HepG2 (cell line): Measurements from ENCODE around the gene ITGA7. TPM values are rescaled to one million over a fixed set of nuclear protein-coding genes. Genes with fewer than 3 reads are reported as not detected.

Experiments
- ATAC-seq: fragments of 200-7000 bp; cut with Tn5 transposase; 3 replicates; pipeline ENCODE4 v1.9.1; 2020; ENCODE audit warnings: mild to moderate bottlenecking, moderate library complexity
- BruUV-seq: library from RNA; stranded (reverse); fragments of 400-500 nt; replicated peaks from 2 replicates; lab custom pipeline; 2021; lab: Mats Ljungman, UMichigan
- CTCF ChIA-PET: fragments of 300-600 bp; formaldehyde crosslinking; extraction: SDS; loops from one replicate; lab custom pipeline; 2021; ENCODE audit warnings: low total read pairs, inconsistent platforms, low intra/inter-chr PET ratio; lab: Yijun Ruan, JAX
- POLR2A ChIA-PET: fragments of 350-600 bp; sonication (Branson Sonifier 250); formaldehyde crosslinking; loops from one replicate; lab custom pipeline; 2020; ENCODE audit warnings: antibody characterized with exemption, inconsistent platforms; lab: Yijun Ruan, JAX
- DNase-seq: peaks from one replicate; pipeline ENCODE4 v3.0.0-alpha.2; 2015; ENCODE audit warnings: low spot score
- FAIRE-seq: peaks from 3 replicates; lab custom pipeline; 2011; peaks lifted over from hg19 to GRCh38; lab: Jason Lieb, UNC
- H2AFZ ChIP-seq: one replicate; pipeline ENCODE4 v1.6.1; 2011; ENCODE audit warnings: low read length, inconsistent platforms
- H3K27ac ChIP-seq: fragments of 300-600 bp; 3 replicates; pipeline ENCODE4 v1.8.0; 2011; ENCODE audit warnings: mixed run types, mild to moderate bottlenecking, mixed read lengths, low read length, inconsistent platforms; ENCODE audit not compliant: insufficient read depth; ENCODE audit errors: extremely low read length
- H3K27me3 ChIP-seq, 2 experiments: fragments of 200-600 bp in 1 of 2; 2 replicates in 1 of 2; 3 replicates in 1 of 2; pipeline versions ENCODE4 v1.6.0 to v1.8.0; 2011; ENCODE audit warnings: low read length in 2 of 2, mild to moderate bottlenecking in 2 of 2, moderate library complexity in 2 of 2, inconsistent platforms in 1 of 2; ENCODE audit not compliant: insufficient read depth in 2 of 2, control insufficient read depth in 1 of 2
- H3K36me3 ChIP-seq, 2 experiments: fragments of 200-600 bp in 1 of 2; replicated peaks in 1 of 2; 2 replicates in 1 of 2; 3 replicates in 1 of 2; pipeline versions ENCODE4 v1.5.1 to v1.8.0; 2011; ENCODE audit warnings: low read length in 2 of 2, inconsistent platforms in 1 of 2; ENCODE audit not compliant: insufficient read depth in 2 of 2, control insufficient read depth in 1 of 2
- H3K4me1 ChIP-seq: 2 replicates; pipeline ENCODE4 v1.5.1; 2012; ENCODE audit warnings: low read length, inconsistent platforms; ENCODE audit not compliant: insufficient read depth
- H3K4me2 ChIP-seq: 2 replicates; pipeline ENCODE4 v1.6.0; 2011; ENCODE audit warnings: low read depth, low read length, inconsistent platforms
- H3K4me3 ChIP-seq, 3 experiments: fragments of 200-600 bp in 1 of 3; sonication (generic), shearing (Covaris generic) in 1 of 3; replicated peaks in 1 of 3; 2 replicates each; pipeline ENCODE4 v1.5.1; 2011 to 2016; ENCODE audit warnings: low read length in 3 of 3, inconsistent platforms in 2 of 3, low read depth in 2 of 3, mild to moderate bottlenecking in 2 of 3, control low read depth in 1 of 3, mixed read lengths in 1 of 3; ENCODE audit not compliant: insufficient read depth in 1 of 3
- H3K79me2 ChIP-seq: one replicate; pipeline ENCODE4 v1.6.1; 2011; ENCODE audit warnings: low read length, inconsistent platforms; ENCODE audit not compliant: insufficient read depth
- H3K9ac ChIP-seq: 2 replicates; pipeline ENCODE4 v1.6.0; 2011; ENCODE audit warnings: mild to moderate bottlenecking, low read depth, low read length, inconsistent platforms; ENCODE audit not compliant: insufficient read depth
- H3K9me3 ChIP-seq: 2 replicates; pipeline ENCODE4 v1.5.1; 2012; ENCODE audit warnings: mild to moderate bottlenecking, low read length
- H4K20me1 ChIP-seq: 2 replicates; pipeline ENCODE4 v1.6.0; 2011; ENCODE audit warnings: inconsistent platforms, mild to moderate bottlenecking, low read length, moderate library complexity; ENCODE audit not compliant: insufficient read depth
- AGO1 ChIP-seq: fragments of 200-400 bp; formaldehyde crosslinking; IDR thresholded peaks from 2 replicates; pipeline ENCODE4 v1.6.1; 2017; ENCODE audit warnings: mild to moderate bottlenecking, low read depth, low read length, moderate library complexity; ENCODE audit not compliant: poor library complexity, severe bottlenecking
- BCL3 ChIP-seq: sonication (generic); formaldehyde crosslinking; IDR thresholded peaks from 2 replicates; pipeline ENCODE4 v1.5.1; 2020; ENCODE audit warnings: mild to moderate bottlenecking, missing genetic modification reagents, moderate library complexity
- KDM1A ChIP-seq: IDR thresholded peaks from 2 replicates; pipeline ENCODE4 v1.6.1; 2016; ENCODE audit warnings: missing compliant biosample characterization
- MATR3 ChIP-seq: sonication (generic); formaldehyde crosslinking; IDR thresholded peaks from 2 replicates; pipeline ENCODE4 v1.4.0; 2020; ENCODE audit warnings: missing genetic modification reagents
- NKX3-1 ChIP-seq: sonication (generic); formaldehyde crosslinking; IDR thresholded peaks from 2 replicates; pipeline ENCODE4 v1.5.0; 2020; ENCODE audit warnings: missing genetic modification reagents
- NPAS2 ChIP-seq: sonication (generic); formaldehyde crosslinking; IDR thresholded peaks from 2 replicates; pipeline ENCODE4 v1.8.0; 2022; ENCODE audit warnings: mild to moderate bottlenecking, missing genetic modification reagents, borderline replicate concordance
- PCBP2 ChIP-seq: fragments of 200-400 bp; formaldehyde crosslinking; optimal IDR thresholded peaks from 2 replicates; pipeline ENCODE3; 2018; ENCODE audit warnings: low read length, low read depth; ENCODE audit not compliant: poor library complexity, severe bottlenecking
- PHF21A ChIP-seq: sonication (generic); formaldehyde crosslinking; IDR thresholded peaks from 2 replicates; pipeline ENCODE4 v1.5.0; 2020; ENCODE audit warnings: mild to moderate bottlenecking, missing genetic modification reagents
- SKI ChIP-seq: fragments of 450-650 bp; IDR thresholded peaks from one replicate; pipeline ENCODE4 v1.6.1; 2018; ENCODE audit warnings: mild to moderate bottlenecking; ENCODE audit not compliant: partially characterized antibody
- TRAFD1 ChIP-seq: sonication (generic); formaldehyde crosslinking; IDR thresholded peaks from 2 replicates; pipeline ENCODE4 v1.5.1; 2020; ENCODE audit warnings: missing genetic modification reagents, mild to moderate bottlenecking, borderline replicate concordance
- USF2 ChIP-seq, 2 experiments: sonication (generic) in 1 of 2; formaldehyde crosslinking in 1 of 2; IDR thresholded peaks; 2 replicates each; pipeline versions ENCODE4 v1.5.1 to v1.6.1; 2011 to 2020; ENCODE audit warnings: borderline replicate concordance in 1 of 2, low read depth in 1 of 2, low read length in 1 of 2, mild to moderate bottlenecking in 1 of 2, missing genetic modification reagents in 1 of 2, moderate library complexity in 1 of 2
- ZBTB42 ChIP-seq: sonication (generic); formaldehyde crosslinking; IDR thresholded peaks from 2 replicates; pipeline ENCODE4 v1.5.0; 2020; ENCODE audit warnings: mild to moderate bottlenecking, missing genetic modification reagents
- ZGPAT ChIP-seq: IDR thresholded peaks from 2 replicates; pipeline ENCODE4 v1.6.1; 2016; ENCODE audit warnings: mild to moderate bottlenecking
- ZNF510 ChIP-seq: sonication (generic); formaldehyde crosslinking; IDR thresholded peaks from 2 replicates; pipeline ENCODE4 v1.4.0; 2020; ENCODE audit warnings: low read depth, mild to moderate bottlenecking, missing genetic modification reagents
- ZNF724P ChIP-seq: sonication (generic); formaldehyde crosslinking; IDR thresholded peaks from 2 replicates; pipeline ENCODE4 v1.8.0; 2022; ENCODE audit warnings: missing genetic modification reagents, borderline replicate concordance
- ZNF737 ChIP-seq: sonication (generic); formaldehyde crosslinking; IDR thresholded peaks from 2 replicates; pipeline ENCODE4 v1.5.0; 2020; ENCODE audit warnings: missing genetic modification reagents, mild to moderate bottlenecking, borderline replicate concordance
- ZNF878 ChIP-seq: sonication (generic); formaldehyde crosslinking; IDR thresholded peaks from 2 replicates; pipeline ENCODE4 v1.8.1; 2023; ENCODE audit warnings: mild to moderate bottlenecking, missing genetic modification reagents, moderate library complexity
- in situ Hi-C: cut with HindIII; loops from 2 replicates; pipeline ENCODE4 v1.10.0; 2017; ENCODE audit warnings: low pct_unique_long_range_greater_than_20kb; ENCODE audit not compliant: extremely low pct_ligation_motif_present
- intact Hi-C: fragments of 100-400 bp; cut with micrococcal nuclease; formaldehyde crosslinking; loops from one replicate; pipeline ENCODE4 v1.10.0; 2022; ENCODE audit not compliant: unreplicated experiment
- polyA plus RNA-seq, 8 experiments: library from polyadenylated mRNA; depleted of rRNA in 3 of 8; stranded (reverse) in 7 of 8; unstranded in 1 of 8; fragments of >200 nt; fragmentation: Illumina TruSeq in 4 of 8; extraction: Trizol in 4 of 8; gene quantifications; 2 replicates each; pipeline versions ENCODE4 v1.2.1 to v1.2.3, GENCODE V29; 2011 to 2016; ENCODE audit warnings: low read depth in 4 of 8, missing spikeins in 1 of 8, mixed read lengths in 1 of 8; ENCODE audit not compliant: insufficient read depth in 1 of 8
- total RNA-seq, 5 experiments: library from RNA; depleted of rRNA; stranded (reverse); fragments of >200 nt; fragmentation: Illumina TruSeq; extraction: Trizol; gene quantifications; 2 replicates each; pipeline ENCODE4 v1.2.3, GENCODE V29; 2016; ENCODE audit warnings: low read depth in 1 of 5

The ITGA7 gene
- total and polyA plus RNA-seq, 2 of the 13 experiments (the other 11 are each of a cell fraction or from before 2014, with no cell fraction given) = 0.65 to 0.75 TPM

- TF ChIP-seq USF2 (IDR thresholded peaks at IDR 0.05; ENCODE audit: low read depth, low read length) (no peak), USF2 (CRISPR knock-in tag; IDR thresholded peaks at IDR 0.05; ENCODE audit: borderline replicate concordance) (no peak)
Measured at GRCh38 chr12:55671746-55672145, 36.0 kb downstream of the ITGA7 start (continued).

DNA sequence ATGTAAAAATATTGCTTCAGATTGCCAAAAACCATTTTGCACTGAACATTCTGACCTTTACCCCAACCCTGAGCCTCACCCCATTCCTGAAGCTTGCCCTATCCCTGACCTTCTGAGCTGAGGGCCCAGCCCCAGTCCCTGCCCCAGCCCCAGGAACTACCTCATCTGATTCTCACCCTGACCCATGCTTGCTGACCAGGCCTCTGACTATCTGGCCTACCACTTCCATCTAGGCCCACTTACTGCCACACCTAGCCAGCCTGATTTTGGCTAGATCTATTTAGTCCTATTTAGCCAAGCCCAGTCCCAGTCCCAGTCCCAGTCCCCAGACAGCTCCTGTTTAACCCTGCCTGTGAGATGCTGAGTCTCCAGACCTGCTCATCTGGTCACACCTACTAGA lies 37.4 kb downstream of the ITGA7 start:
- no peaks in the 10 kb centered on the region for H3K36me3 ChIP-seq
- no peak overlapping the region for H3K9ac ChIP-seq
- H4K20me1 ChIP-seq = no peaks in the 10 kb centered on the region
- POLR2A ChIA-PET = no interaction called here
- TF ChIP-seq PHF21A (CRISPR knock-in tag) (no peak), NPAS2 (CRISPR knock-in tag) (no peak), PCBP2 (no peak), BCL3 (CRISPR knock-in tag) (no peak), MATR3 (CRISPR knock-in tag) (no peak), ZGPAT (CRISPR knock-in tag) (no peak), ZNF737 (CRISPR knock-in tag) (no peak), KDM1A (CRISPR knock-in tag) (no peak), ZBTB42 (CRISPR knock-in tag) (no peak), SKI (no peak), ZNF724P (no peak), AGO1 (no peak), TRAFD1 (no peak), NKX3-1 (CRISPR knock-in tag) (no peak), ZNF878 (CRISPR knock-in tag) (no peak), ZNF510 (CRISPR knock-in tag) (no peak)
- no peak overlapping the region for H3K4me2 ChIP-seq
- H3K9me3 ChIP-seq = no peaks in the 10 kb centered on the region
- in situ Hi-C loops = no loop called here
- H3K4me1 ChIP-seq = no peaks in the 10 kb centered on the region
- no peaks in the 10 kb centered on the region for H3K79me2 ChIP-seq
- H3K27me3 ChIP-seq = no peaks in the 10 kb centered on the region; a peak in 1 of 5 replicates
- H3K4me3 ChIP-seq = no peak overlapping the region
- intact Hi-C loops = no loop called here
- CTCF ChIA-PET = no interaction called here
- no TSS peak for BruUV-seq
- no peak overlapping the region for H3K27ac ChIP-seq
- H2AFZ ChIP-seq = no peak overlapping the region
- DNase-seq (no peak), FAIRE-seq (no peak), ATAC-seq (no peak)
